HepG2 (cell line): Measurements from ENCODE around the gene KIF26B. TPM values are rescaled to one million over a fixed set of nuclear protein-coding genes. Genes with fewer than 3 reads are reported as not detected.

Experiments
- FOSL1 ChIP-seq: sonication (generic); formaldehyde crosslinking; IDR thresholded peaks from 2 replicates; pipeline ENCODE4 v1.9.0; 2021; ENCODE audit warnings: missing genetic modification reagents, borderline replicate concordance
- GTF2F1 ChIP-seq: fragments of 150-350 bp; IDR thresholded peaks from 2 replicates; pipeline ENCODE4 v1.6.1; 2014; ENCODE audit warnings: low read length
- HOXA7 ChIP-seq: sonication (generic); formaldehyde crosslinking; IDR thresholded peaks from 2 replicates; pipeline ENCODE4 v1.8.1; 2022; ENCODE audit warnings: mild to moderate bottlenecking, missing genetic modification reagents, moderate library complexity
- KDM3A ChIP-seq: IDR thresholded peaks from 2 replicates; pipeline ENCODE4 v1.6.1; 2018; ENCODE audit warnings: low read depth, missing compliant biosample characterization
- NPAS2 ChIP-seq: sonication (generic); formaldehyde crosslinking; IDR thresholded peaks from 2 replicates; pipeline ENCODE4 v1.8.0; 2022; ENCODE audit warnings: mild to moderate bottlenecking, missing genetic modification reagents, borderline replicate concordance
- RAD21 ChIP-seq: fragments of 450-650 bp; formaldehyde crosslinking; IDR thresholded peaks from 2 replicates; pipeline ENCODE4 v1.5.0; 2020; ENCODE audit warnings: mild to moderate bottlenecking
- RFX5 ChIP-seq: IDR thresholded peaks from 2 replicates; pipeline ENCODE4 v1.6.1; 2011; ENCODE audit warnings: low read depth, low read length, improper control_type of control experiment
- TBL1XR1 ChIP-seq: fragments of 150-350 bp; IDR thresholded peaks from 2 replicates; pipeline ENCODE4 v1.6.1; 2014; ENCODE audit warnings: borderline replicate concordance, low read length; ENCODE audit not compliant: partially characterized antibody
- TBX3 ChIP-seq: fragments of 450-650 bp; IDR thresholded peaks from 2 replicates; pipeline ENCODE4 v1.6.1; 2017; ENCODE audit warnings: antibody characterized with exemption, mild to moderate bottlenecking, inconsistent platforms, borderline replicate concordance
- THYN1 ChIP-seq: sonication (generic); formaldehyde crosslinking; IDR thresholded peaks from 2 replicates; pipeline ENCODE4 v1.8.1; 2023; ENCODE audit warnings: low read depth, mild to moderate bottlenecking, moderate library complexity, missing genetic modification reagents, borderline replicate concordance
- ZNF441 ChIP-seq: sonication (generic); formaldehyde crosslinking; IDR thresholded peaks from 2 replicates; pipeline ENCODE4 v1.7.0; 2021; ENCODE audit warnings: missing genetic modification reagents, borderline replicate concordance
- ZNF773 ChIP-seq: sonication (generic); formaldehyde crosslinking; IDR thresholded peaks from 2 replicates; pipeline ENCODE4 v1.4.0; 2020; ENCODE audit warnings: missing genetic modification reagents, borderline replicate concordance
- polyA plus RNA-seq, 8 experiments: library from polyadenylated mRNA; depleted of rRNA in 3 of 8; stranded (reverse) in 7 of 8; unstranded in 1 of 8; fragments of >200 nt; fragmentation: Illumina TruSeq in 4 of 8; extraction: Trizol in 4 of 8; gene quantifications; 2 replicates each; pipeline versions ENCODE4 v1.2.1 to v1.2.3, GENCODE V29; 2011 to 2016; ENCODE audit warnings: low read depth in 4 of 8, missing spikeins in 1 of 8, mixed read lengths in 1 of 8; ENCODE audit not compliant: insufficient read depth in 1 of 8
- total RNA-seq, 5 experiments: library from RNA; depleted of rRNA; stranded (reverse); fragments of >200 nt; fragmentation: Illumina TruSeq; extraction: Trizol; gene quantifications; 2 replicates each; pipeline ENCODE4 v1.2.3, GENCODE V29; 2016; ENCODE audit warnings: low read depth in 1 of 5
- TF ChIP-seq, protein P1 (sequence below): IDR thresholded peaks from 2 replicates; pipeline ENCODE4 v1.6.1; 2016; ENCODE audit warnings: low read depth
- TF ChIP-seq, protein P2 (sequence below): sonication (generic); formaldehyde crosslinking; conservative IDR thresholded peaks from 2 replicates; pipeline ENCODE4 v1.5.0; 2020; ENCODE audit warnings: missing genetic modification reagents
- TF ChIP-seq, protein P3 (sequence below): sonication (generic); formaldehyde crosslinking; IDR thresholded peaks from 2 replicates; pipeline ENCODE4 v1.5.0; 2020; ENCODE audit warnings: mild to moderate bottlenecking, missing genetic modification reagents
- TF ChIP-seq, protein P4 (sequence below): sonication (generic); formaldehyde crosslinking; IDR thresholded peaks from 2 replicates; pipeline ENCODE4 v1.5.0; 2020; ENCODE audit warnings: missing genetic modification reagents
- TF ChIP-seq, protein P5 (sequence below): sonication (generic); formaldehyde crosslinking; conservative IDR thresholded peaks from 2 replicates; pipeline ENCODE4 v1.4.0; 2020; ENCODE audit warnings: missing genetic modification reagents
- TF ChIP-seq, protein P6 (sequence below): sonication (generic); formaldehyde crosslinking; IDR thresholded peaks from 2 replicates; pipeline ENCODE4 v1.4.0; 2020; ENCODE audit warnings: missing genetic modification reagents, borderline replicate concordance

Gene KIF26B
- total and polyA plus RNA-seq, 2 of the 13 experiments (the other 11 are each of a cell fraction or from before 2014, with no cell fraction given): 0.08 to 0.09 TPM

DNA sequence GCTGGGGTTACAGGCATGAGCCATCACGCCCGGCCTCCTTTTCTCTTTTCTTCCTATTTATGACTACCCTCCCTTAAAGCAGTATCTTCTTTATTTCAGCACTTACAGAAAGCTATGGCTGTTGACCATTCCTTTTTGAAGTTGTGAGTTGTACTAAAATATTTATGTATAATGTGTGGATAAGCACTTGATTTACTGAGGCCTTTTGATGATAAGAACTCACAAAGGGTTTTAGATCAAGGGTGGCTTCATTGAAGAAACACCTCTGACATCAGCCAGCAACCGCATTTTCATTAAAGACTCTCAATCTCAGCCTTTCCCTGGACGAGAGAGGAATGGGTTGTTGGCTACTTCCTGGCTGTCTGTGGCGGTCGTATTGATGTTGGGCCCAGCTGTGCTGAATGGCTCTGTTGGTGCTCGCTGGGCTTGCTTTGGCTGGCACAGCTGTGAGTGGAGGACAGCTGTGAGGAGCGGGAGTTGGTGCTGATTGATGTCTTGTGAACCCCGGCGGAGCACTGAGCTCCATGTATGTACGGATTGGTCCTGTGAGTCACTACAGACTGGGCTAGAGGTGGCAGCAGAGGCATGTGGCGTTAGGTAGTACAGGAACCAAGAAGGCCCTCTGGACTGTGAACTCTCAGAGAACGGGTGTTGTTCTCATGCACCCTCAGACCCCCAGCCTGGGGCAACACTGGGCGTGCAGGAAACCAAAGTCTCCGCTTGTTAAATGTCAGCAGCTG is 208.8 kb downstream of the KIF26B start (continued):
- TF ChIP-seq, protein P1, sequence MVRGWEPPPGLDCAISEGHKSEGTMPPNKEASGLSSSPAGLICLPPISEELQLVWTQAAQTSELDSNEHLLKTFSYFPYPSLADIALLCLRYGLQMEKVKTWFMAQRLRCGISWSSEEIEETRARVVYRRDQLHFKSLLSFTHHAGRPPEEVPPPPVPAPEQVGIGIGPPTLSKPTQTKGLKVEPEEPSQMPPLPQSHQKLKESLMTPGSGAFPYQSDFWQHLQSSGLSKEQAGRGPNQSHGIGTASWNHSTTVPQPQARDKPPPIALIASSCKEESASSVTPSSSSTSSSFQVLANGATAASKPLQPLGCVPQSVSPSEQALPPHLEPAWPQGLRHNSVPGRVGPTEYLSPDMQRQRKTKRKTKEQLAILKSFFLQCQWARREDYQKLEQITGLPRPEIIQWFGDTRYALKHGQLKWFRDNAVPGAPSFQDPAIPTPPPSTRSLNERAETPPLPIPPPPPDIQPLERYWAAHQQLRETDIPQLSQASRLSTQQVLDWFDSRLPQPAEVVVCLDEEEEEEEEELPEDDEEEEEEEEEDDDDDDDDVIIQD (CRISPR knock-in tag): no peak
- TF ChIP-seq, protein P2, sequence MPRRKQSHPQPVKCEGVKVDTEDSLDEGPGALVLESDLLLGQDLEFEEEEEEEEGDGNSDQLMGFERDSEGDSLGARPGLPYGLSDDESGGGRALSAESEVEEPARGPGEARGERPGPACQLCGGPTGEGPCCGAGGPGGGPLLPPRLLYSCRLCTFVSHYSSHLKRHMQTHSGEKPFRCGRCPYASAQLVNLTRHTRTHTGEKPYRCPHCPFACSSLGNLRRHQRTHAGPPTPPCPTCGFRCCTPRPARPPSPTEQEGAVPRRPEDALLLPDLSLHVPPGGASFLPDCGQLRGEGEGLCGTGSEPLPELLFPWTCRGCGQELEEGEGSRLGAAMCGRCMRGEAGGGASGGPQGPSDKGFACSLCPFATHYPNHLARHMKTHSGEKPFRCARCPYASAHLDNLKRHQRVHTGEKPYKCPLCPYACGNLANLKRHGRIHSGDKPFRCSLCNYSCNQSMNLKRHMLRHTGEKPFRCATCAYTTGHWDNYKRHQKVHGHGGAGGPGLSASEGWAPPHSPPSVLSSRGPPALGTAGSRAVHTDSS (CRISPR knock-in tag): no peak
- TF ChIP-seq RAD21 (CRISPR knock-in tag) (0 out of 2 replicates have a peak, but pooled peaks have one; percentile 15), RFX5 (no peak), FOSL1 (CRISPR knock-in tag) (no peak), GTF2F1 (no peak), HOXA7 (CRISPR knock-in tag) (no peak), ZNF773 (CRISPR knock-in tag) (no peak), ZNF441 (CRISPR knock-in tag) (no peak), TBX3 (no peak), KDM3A (CRISPR knock-in tag) (no peak), TBL1XR1 (no peak), NPAS2 (CRISPR knock-in tag) (no peak), THYN1 (CRISPR knock-in tag) (no peak)
- TF ChIP-seq, protein P3, sequence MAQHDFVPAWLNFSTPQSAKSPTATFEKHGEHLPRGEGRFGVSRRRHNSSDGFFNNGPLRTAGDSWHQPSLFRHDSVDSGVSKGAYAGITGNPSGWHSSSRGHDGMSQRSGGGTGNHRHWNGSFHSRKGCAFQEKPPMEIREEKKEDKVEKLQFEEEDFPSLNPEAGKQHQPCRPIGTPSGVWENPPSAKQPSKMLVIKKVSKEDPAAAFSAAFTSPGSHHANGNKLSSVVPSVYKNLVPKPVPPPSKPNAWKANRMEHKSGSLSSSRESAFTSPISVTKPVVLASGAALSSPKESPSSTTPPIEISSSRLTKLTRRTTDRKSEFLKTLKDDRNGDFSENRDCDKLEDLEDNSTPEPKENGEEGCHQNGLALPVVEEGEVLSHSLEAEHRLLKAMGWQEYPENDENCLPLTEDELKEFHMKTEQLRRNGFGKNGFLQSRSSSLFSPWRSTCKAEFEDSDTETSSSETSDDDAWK: no peak
- TF ChIP-seq, protein P4, sequence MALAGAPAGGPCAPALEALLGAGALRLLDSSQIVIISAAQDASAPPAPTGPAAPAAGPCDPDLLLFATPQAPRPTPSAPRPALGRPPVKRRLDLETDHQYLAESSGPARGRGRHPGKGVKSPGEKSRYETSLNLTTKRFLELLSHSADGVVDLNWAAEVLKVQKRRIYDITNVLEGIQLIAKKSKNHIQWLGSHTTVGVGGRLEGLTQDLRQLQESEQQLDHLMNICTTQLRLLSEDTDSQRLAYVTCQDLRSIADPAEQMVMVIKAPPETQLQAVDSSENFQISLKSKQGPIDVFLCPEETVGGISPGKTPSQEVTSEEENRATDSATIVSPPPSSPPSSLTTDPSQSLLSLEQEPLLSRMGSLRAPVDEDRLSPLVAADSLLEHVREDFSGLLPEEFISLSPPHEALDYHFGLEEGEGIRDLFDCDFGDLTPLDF: no peak
- TF ChIP-seq, protein P5, sequence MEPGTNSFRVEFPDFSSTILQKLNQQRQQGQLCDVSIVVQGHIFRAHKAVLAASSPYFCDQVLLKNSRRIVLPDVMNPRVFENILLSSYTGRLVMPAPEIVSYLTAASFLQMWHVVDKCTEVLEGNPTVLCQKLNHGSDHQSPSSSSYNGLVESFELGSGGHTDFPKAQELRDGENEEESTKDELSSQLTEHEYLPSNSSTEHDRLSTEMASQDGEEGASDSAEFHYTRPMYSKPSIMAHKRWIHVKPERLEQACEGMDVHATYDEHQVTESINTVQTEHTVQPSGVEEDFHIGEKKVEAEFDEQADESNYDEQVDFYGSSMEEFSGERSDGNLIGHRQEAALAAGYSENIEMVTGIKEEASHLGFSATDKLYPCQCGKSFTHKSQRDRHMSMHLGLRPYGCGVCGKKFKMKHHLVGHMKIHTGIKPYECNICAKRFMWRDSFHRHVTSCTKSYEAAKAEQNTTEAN: no peak
- TF ChIP-seq, protein P6, sequence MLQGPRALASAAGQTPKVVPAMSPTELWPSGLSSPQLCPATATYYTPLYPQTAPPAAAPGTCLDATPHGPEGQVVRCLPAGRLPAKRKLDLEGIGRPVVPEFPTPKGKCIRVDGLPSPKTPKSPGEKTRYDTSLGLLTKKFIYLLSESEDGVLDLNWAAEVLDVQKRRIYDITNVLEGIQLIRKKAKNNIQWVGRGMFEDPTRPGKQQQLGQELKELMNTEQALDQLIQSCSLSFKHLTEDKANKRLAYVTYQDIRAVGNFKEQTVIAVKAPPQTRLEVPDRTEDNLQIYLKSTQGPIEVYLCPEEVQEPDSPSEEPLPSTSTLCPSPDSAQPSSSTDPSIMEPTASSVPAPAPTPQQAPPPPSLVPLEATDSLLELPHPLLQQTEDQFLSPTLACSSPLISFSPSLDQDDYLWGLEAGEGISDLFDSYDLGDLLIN (CRISPR knock-in tag): no peak
